HL-60 (cell line): ENCODE results near the gene BABAM2.

ENCODE experiments used
- DNase-seq, 2 experiments: peaks; one replicate each; pipeline ENCODE4 v3.0.0-alpha.2; 2010 to 2020; ENCODE audit warnings: low read depth in 1 of 2, low spot score in 1 of 2
- H3K27ac ChIP-seq: fragments of 250-450 bp; sonication (Bioruptor Pico); replicated peaks from 2 replicates; pipeline ENCODE4 v1.5.1; 2020; ENCODE audit warnings: mild to moderate bottlenecking, moderate library complexity
- H3K27me3 ChIP-seq: fragments of 250-450 bp; sonication (Bioruptor Pico); 2 replicates; pipeline ENCODE4 v1.5.1; 2021; ENCODE audit warnings: mild to moderate bottlenecking, moderate library complexity; ENCODE audit not compliant: insufficient read depth, poor library complexity, severe bottlenecking
- H3K4me3 ChIP-seq: replicated peaks from 2 replicates; pipeline ENCODE4 v1.5.1; 2011; ENCODE audit warnings: mild to moderate bottlenecking, control low read depth, low read length; ENCODE audit not compliant: insufficient read depth
- CTCF ChIP-seq: IDR thresholded peaks from one replicate; pipeline ENCODE4 v1.5.1; 2011; ENCODE audit warnings: low read length, control low read depth, inconsistent platforms; ENCODE audit not compliant: insufficient read depth
- GABPA ChIP-seq: IDR thresholded peaks from 2 replicates; pipeline ENCODE4 v1.6.1; 2012; ENCODE audit warnings: low read depth
- POLR2AphosphoS5 ChIP-seq: IDR thresholded peaks from 2 replicates; pipeline ENCODE4 v1.6.1; 2012; ENCODE audit warnings: low read depth
- REST ChIP-seq: IDR thresholded peaks from 2 replicates; pipeline ENCODE4 v1.6.1; 2012; ENCODE audit warnings: low read depth; ENCODE audit not compliant: insufficient replicate concordance
- SPI1 ChIP-seq: IDR thresholded peaks from 2 replicates; pipeline ENCODE4 v1.6.1; 2012; ENCODE audit warnings: low read depth, mild to moderate bottlenecking, borderline replicate concordance

The BABAM2 gene

GRCh38 chr2:28361991-28362710 lies 471.6 kb downstream of the BABAM2 start:
- no peak overlapping the region for H3K4me3 ChIP-seq
- TF ChIP-seq GABPA (no peak), REST (no peak), SPI1 (no peak), CTCF (no peak), POLR2AphosphoS5 (no peak)
- H3K27me3 ChIP-seq = no peaks in the 10 kb centered on the region
- no peak overlapping the region for H3K27ac ChIP-seq
- DNase-seq = no peak

- Histone ChIP-seq H3K27me3 (no peaks in the 10 kb centered on the region), H3K27ac (no peak overlapping the region), H3K4me3 (no peak overlapping the region)
- DNase-seq = no peak
- peak; percentile 73 for TF ChIP-seq SPI1
- TF ChIP-seq CTCF = no peak
Observed at GRCh38 chr2:28362991-28363521, 472.5 kb downstream of the BABAM2 start.

- Histone ChIP-seq H3K27ac (no peak overlapping the region), H3K4me3 (no peak overlapping the region), H3K27me3 (no peaks in the 10 kb centered on the region)
- TF ChIP-seq REST (no peak), GABPA (no peak), SPI1 (no peak), POLR2AphosphoS5 (no peak), CTCF (no peak)
- no peak for DNase-seq
Observed at GRCh38 chr2:28363686-28364280, 473.3 kb downstream of the BABAM2 start.

GRCh38 chr2:28364610-28365009 lies 474.1 kb downstream of the BABAM2 start:
- Histone ChIP-seq H3K27me3 (no peaks in the 10 kb centered on the region), H3K4me3 (no peak overlapping the region), H3K27ac (no peak overlapping the region)
- TF ChIP-seq SPI1 = no peak
- TF ChIP-seq GABPA = no peak
- TF ChIP-seq REST = no peak
- no peak for TF ChIP-seq POLR2AphosphoS5
- no peak for TF ChIP-seq CTCF
- no peak for DNase-seq
